Fibroblast of lung (primary cell): Measurements from ENCODE around the gene FADD.

Experiments used
- EZH2 ChIP-seq: IDR thresholded peaks from 2 replicates; pipeline ENCODE4 v1.5.1; 2012; ENCODE audit warnings: low read length, control low read depth, mild to moderate bottlenecking; ENCODE audit errors: missing control alignments
- TF ChIP-seq, protein P1 (sequence below), 2 donors: IDR thresholded peaks in 1 of 2; conservative IDR thresholded peaks in 1 of 2; 1 replicate in 1 of 2; 2 replicates in 1 of 2; pipeline ENCODE4 v1.5.1; 2011 to 2012; ENCODE audit warnings: low read length in 2 of 2, control low read depth in 1 of 2, inconsistent platforms in 1 of 2, low read depth in 1 of 2, mild to moderate bottlenecking in 1 of 2

DNA sequence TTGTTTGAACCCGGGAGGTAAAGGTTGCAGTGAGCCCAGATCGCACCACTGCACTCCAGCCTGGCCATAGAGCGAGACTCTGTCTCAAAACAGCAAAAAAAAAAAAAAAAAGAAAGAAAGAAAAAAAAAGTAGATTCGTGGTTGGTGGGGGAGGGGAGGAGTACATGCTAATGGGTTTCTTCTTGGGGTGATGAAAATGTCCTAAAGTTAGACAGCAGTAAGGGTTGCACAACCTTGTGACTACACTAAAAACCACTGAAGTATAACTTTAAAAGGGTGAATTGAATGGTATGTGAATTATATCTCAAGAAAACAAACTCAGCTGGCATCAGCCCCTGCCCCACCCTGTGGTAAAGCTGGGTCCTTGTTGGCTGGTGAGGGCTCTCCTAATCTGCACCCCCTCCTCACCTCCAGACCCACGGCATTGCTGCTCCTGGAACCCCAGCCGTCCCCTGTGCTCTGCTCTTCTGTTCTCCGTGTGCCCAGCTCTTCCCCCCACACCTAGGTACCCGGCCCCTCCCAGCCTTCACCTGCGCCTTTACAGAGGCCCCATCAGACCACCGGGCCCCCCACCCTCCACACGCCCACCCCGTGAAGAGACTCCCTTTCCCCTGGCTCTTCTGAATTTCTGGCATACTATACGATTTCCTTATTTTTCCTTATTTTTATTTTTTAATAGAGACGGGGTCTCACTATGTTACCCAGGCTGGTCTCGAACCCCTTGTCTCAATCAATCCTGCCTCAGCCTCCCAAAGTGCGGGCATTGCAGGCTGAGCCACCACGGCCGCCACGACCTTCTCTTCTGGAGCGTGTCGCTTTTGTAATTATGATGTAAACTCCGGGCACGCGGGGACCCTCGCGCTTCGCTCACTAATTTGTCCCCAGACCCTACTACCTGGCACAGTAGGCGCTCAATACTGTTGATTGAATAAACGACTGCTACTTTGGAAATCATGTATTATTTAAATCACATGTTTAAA lies 924 bp upstream of the FADD start:
- TF ChIP-seq, protein P1, sequence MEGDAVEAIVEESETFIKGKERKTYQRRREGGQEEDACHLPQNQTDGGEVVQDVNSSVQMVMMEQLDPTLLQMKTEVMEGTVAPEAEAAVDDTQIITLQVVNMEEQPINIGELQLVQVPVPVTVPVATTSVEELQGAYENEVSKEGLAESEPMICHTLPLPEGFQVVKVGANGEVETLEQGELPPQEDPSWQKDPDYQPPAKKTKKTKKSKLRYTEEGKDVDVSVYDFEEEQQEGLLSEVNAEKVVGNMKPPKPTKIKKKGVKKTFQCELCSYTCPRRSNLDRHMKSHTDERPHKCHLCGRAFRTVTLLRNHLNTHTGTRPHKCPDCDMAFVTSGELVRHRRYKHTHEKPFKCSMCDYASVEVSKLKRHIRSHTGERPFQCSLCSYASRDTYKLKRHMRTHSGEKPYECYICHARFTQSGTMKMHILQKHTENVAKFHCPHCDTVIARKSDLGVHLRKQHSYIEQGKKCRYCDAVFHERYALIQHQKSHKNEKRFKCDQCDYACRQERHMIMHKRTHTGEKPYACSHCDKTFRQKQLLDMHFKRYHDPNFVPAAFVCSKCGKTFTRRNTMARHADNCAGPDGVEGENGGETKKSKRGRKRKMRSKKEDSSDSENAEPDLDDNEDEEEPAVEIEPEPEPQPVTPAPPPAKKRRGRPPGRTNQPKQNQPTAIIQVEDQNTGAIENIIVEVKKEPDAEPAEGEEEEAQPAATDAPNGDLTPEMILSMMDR (conservative IDR thresholded peaks at IDR 0.05 in 1 of 2, IDR thresholded peaks at IDR 0.05 in 1 of 2; ENCODE audit: low read depth in 1 of 2, low read length in 2 of 2), result no peak
- TF ChIP-seq EZH2, result no peak
